HL-60 (cell line): ENCODE data around the gene LIMS2.
A peak's percentile ranks its signal among the peaks of the same experiment; 100 is the strongest.

Experiments
- DNase-seq, 2 experiments: peaks; one replicate each; pipeline ENCODE4 v3.0.0-alpha.2; 2010 to 2020; ENCODE audit warnings: low read depth in 1 of 2, low spot score in 1 of 2
- H3K27ac ChIP-seq: fragments of 250-450 bp; sonication (Bioruptor Pico); replicated peaks from 2 replicates; pipeline ENCODE4 v1.5.1; 2020; ENCODE audit warnings: mild to moderate bottlenecking, moderate library complexity
- H3K27me3 ChIP-seq: fragments of 250-450 bp; sonication (Bioruptor Pico); 2 replicates; pipeline ENCODE4 v1.5.1; 2021; ENCODE audit warnings: mild to moderate bottlenecking, moderate library complexity; ENCODE audit not compliant: insufficient read depth, poor library complexity, severe bottlenecking
- H3K4me3 ChIP-seq: replicated peaks from 2 replicates; pipeline ENCODE4 v1.5.1; 2011; ENCODE audit warnings: mild to moderate bottlenecking, control low read depth, low read length; ENCODE audit not compliant: insufficient read depth
- GABPA ChIP-seq: IDR thresholded peaks from 2 replicates; pipeline ENCODE4 v1.6.1; 2012; ENCODE audit warnings: low read depth
- POLR2AphosphoS5 ChIP-seq: IDR thresholded peaks from 2 replicates; pipeline ENCODE4 v1.6.1; 2012; ENCODE audit warnings: low read depth
- SPI1 ChIP-seq: IDR thresholded peaks from 2 replicates; pipeline ENCODE4 v1.6.1; 2012; ENCODE audit warnings: low read depth, mild to moderate bottlenecking, borderline replicate concordance
- TF ChIP-seq, protein P1 (sequence below): IDR thresholded peaks from one replicate; pipeline ENCODE4 v1.5.1; 2011; ENCODE audit warnings: low read length, control low read depth, inconsistent platforms; ENCODE audit not compliant: insufficient read depth
- TF ChIP-seq, protein P2 (sequence below): IDR thresholded peaks from 2 replicates; pipeline ENCODE4 v1.6.1; 2012; ENCODE audit warnings: low read depth; ENCODE audit not compliant: insufficient replicate concordance

Gene LIMS2

DNA sequence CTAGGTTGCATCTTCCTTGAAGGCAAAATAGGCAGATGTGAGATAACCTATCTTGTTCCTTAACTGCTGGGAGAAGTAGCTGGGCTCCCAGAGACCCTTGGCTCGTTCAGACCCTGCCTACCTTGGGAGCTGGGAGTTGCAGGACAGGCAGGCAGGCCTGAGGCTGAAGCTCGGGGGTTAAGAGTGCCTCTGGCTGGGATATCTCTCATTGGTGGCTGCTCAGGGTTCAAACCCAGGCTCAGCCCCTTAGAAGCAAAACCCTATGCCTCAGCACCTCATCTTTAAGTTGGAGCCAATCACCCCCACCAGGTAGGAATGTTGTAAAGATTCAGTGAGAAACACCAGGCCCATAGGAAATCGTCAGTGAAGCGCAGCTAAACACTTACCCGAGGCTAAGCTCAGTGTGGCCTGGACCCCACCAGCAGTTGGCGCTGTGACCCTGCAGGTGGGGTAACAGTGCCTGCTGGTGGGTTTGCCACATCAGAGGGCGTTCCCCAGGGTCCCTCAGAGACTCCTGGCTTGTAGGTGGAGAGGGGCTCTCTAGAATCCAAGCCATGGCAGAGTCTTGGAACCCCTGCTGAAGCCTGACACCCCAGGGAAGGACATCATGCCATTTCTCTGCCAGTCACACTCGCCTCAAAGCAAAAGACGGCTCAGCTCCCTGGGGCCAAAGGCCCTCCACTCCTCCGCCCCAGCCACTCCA, 84.0 kb downstream of the LIMS2 start:
- TF ChIP-seq, protein P1, sequence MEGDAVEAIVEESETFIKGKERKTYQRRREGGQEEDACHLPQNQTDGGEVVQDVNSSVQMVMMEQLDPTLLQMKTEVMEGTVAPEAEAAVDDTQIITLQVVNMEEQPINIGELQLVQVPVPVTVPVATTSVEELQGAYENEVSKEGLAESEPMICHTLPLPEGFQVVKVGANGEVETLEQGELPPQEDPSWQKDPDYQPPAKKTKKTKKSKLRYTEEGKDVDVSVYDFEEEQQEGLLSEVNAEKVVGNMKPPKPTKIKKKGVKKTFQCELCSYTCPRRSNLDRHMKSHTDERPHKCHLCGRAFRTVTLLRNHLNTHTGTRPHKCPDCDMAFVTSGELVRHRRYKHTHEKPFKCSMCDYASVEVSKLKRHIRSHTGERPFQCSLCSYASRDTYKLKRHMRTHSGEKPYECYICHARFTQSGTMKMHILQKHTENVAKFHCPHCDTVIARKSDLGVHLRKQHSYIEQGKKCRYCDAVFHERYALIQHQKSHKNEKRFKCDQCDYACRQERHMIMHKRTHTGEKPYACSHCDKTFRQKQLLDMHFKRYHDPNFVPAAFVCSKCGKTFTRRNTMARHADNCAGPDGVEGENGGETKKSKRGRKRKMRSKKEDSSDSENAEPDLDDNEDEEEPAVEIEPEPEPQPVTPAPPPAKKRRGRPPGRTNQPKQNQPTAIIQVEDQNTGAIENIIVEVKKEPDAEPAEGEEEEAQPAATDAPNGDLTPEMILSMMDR, result peak; percentile 100
- TF ChIP-seq GABPA (no peak), SPI1 (no peak), POLR2AphosphoS5 (no peak)
- TF ChIP-seq, protein P2, sequence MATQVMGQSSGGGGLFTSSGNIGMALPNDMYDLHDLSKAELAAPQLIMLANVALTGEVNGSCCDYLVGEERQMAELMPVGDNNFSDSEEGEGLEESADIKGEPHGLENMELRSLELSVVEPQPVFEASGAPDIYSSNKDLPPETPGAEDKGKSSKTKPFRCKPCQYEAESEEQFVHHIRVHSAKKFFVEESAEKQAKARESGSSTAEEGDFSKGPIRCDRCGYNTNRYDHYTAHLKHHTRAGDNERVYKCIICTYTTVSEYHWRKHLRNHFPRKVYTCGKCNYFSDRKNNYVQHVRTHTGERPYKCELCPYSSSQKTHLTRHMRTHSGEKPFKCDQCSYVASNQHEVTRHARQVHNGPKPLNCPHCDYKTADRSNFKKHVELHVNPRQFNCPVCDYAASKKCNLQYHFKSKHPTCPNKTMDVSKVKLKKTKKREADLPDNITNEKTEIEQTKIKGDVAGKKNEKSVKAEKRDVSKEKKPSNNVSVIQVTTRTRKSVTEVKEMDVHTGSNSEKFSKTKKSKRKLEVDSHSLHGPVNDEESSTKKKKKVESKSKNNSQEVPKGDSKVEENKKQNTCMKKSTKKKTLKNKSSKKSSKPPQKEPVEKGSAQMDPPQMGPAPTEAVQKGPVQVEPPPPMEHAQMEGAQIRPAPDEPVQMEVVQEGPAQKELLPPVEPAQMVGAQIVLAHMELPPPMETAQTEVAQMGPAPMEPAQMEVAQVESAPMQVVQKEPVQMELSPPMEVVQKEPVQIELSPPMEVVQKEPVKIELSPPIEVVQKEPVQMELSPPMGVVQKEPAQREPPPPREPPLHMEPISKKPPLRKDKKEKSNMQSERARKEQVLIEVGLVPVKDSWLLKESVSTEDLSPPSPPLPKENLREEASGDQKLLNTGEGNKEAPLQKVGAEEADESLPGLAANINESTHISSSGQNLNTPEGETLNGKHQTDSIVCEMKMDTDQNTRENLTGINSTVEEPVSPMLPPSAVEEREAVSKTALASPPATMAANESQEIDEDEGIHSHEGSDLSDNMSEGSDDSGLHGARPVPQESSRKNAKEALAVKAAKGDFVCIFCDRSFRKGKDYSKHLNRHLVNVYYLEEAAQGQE, result no peak
- DNase-seq, result peak; percentile 16 to 57
- no peaks in the 10 kb centered on the region for H3K27me3 ChIP-seq
- H3K4me3 ChIP-seq, result no peak overlapping the region
- no peak overlapping the region for H3K27ac ChIP-seq

DNA sequence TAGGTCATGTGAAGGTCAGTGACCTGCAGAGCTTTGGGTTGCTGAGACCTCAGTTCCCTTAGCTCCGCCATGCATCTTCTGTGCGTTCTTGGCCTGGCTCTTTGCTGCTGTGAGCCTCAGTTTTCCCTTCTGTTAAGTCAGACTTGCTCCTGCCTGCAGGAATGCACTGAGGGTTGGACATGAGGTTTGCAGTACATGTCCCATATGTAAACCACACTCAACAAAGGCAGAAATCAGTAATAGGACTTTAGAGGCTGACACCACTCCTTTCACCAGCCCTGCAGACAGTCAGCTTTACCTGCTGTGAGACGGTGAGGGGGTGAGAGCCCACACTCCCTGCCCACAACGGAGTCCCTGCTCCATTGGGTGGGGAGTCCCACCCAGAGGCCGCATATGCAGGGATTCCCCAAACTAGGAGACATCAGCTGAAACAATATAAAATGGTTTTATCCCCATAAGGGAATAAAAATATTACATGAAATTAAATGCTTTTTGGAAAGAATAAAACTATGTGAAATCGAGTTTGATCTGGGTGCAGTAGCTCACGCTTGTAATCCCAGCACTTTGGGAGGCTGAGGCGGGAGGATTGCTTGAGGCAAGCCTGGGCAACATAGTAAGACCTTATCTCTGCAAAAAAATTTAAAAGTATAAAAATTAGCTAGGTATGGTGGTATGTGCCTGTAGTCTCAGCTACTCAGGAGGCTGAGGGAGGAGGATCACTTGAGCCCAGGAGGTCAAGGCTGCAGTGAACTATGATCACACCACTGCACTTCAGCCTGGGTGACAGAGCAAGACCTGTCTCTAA, 84.7 kb downstream of the LIMS2 start:
- Histone ChIP-seq H3K27ac (no peak overlapping the region), H3K4me3 (no peak overlapping the region), H3K27me3 (no peaks in the 10 kb centered on the region)
- TF ChIP-seq, protein P1, result no peak
- TF ChIP-seq, protein P2, result no peak
- no peak for TF ChIP-seq POLR2AphosphoS5
- no peak for TF ChIP-seq GABPA
- no peak for TF ChIP-seq SPI1
- DNase-seq, result no peak

DNA sequence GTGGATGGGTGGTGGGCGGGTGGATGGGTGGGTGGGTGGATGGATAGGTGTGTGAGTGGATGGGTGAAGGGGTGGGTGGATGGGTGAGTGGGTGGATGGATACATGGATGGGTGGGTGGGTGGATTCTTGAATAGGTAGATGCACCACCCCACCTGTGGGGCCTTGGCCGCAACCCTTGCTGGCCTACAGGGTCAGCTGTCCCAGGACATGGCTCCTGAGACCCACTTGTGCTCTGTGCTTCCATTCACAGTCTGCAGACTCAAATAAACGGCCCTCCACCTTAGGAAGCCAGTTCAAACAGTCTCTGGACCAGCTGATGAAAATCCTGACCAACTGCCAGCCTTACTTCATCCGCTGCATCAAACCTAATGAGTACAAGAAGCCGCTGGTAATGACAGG, 85.5 kb downstream of the LIMS2 start:
- DNase-seq, result no peak
- no peak overlapping the region for H3K27ac ChIP-seq
- TF ChIP-seq POLR2AphosphoS5 (no peak), SPI1 (no peak), GABPA (no peak)
- TF ChIP-seq, protein P2, result no peak
- TF ChIP-seq, protein P1, result no peak
- no peak overlapping the region for H3K4me3 ChIP-seq
- H3K27me3 ChIP-seq, result no peaks in the 10 kb centered on the region
